Measurements from ENCODE around the gene PTAFR.

The PTAFR gene

GRCh38 chr1:28127617-28128257, 48.8 kb downstream of the PTAFR start:
- DNase-seq = no peak
- intact Hi-C loops (cut with DNase I) = no loop called here

GRCh38 chr1:28126783-28127490, 49.6 kb downstream of the PTAFR start:
- intact Hi-C loops (cut with DNase I) = no loop called here
- no peak for DNase-seq

- DNase-seq = no peak
- intact Hi-C loops (cut with DNase I) = no loop called here
These were observed 50.3 kb downstream of the PTAFR start for GRCh38 chr1:28126212-28126611.

- intact Hi-C loops (cut with DNase I) = no loop called here
- DNase-seq = peak in 1 of 10 donors; percentile 16
These were observed 53.0 kb downstream of the PTAFR start for GRCh38 chr1:28123461-28123961.

- intact Hi-C loops (cut with DNase I) = no loop called here
- DNase-seq = no peak
These were observed 54.3 kb downstream of the PTAFR start for GRCh38 chr1:28122183-28122582.

- intact Hi-C loops (cut with DNase I) = no loop called here
- peak in 1 of 10 donors; percentile 27 for DNase-seq
These were observed 56.9 kb downstream of the PTAFR start for GRCh38 chr1:28119556-28119955.

- peak in 1 of 10 donors; percentile 0 for DNase-seq
- intact Hi-C loops (cut with DNase I) = no loop called here
These were observed 57.7 kb downstream of the PTAFR start for GRCh38 chr1:28118640-28119307.

GRCh38 chr1:28115267-28115666, 61.2 kb downstream of the PTAFR start:
- peak in 1 of 10 donors; percentile 57 for DNase-seq
- intact Hi-C loops (cut with DNase I) = no loop called here

- DNase-seq = no peak
- intact Hi-C loops (cut with DNase I) = no loop called here
These were observed 61.6 kb downstream of the PTAFR start for GRCh38 chr1:28114844-28115243.

- intact Hi-C loops (cut with DNase I) = no loop called here
- no peak for DNase-seq
These were observed 63.3 kb downstream of the PTAFR start for GRCh38 chr1:28113242-28113572.

GRCh38 chr1:28112388-28113241, 63.9 kb downstream of the PTAFR start:
- DNase-seq = peak in 2 of 10 donors; percentile 19 to 38
- intact Hi-C loops (cut with DNase I) = no loop called here

GRCh38 chr1:28111157-28111556, 65.3 kb downstream of the PTAFR start:
- intact Hi-C loops (cut with DNase I) = no loop called here
- no peak for DNase-seq

- DNase-seq = no peak
- intact Hi-C loops (cut with DNase I) = no loop called here
These were observed 65.9 kb downstream of the PTAFR start for GRCh38 chr1:28110555-28110954.

GRCh38 chr1:28109639-28110038, 66.9 kb downstream of the PTAFR start:
- DNase-seq = no peak
- intact Hi-C loops (cut with DNase I) = no loop called here

GRCh38 chr1:28108001-28108400, 68.5 kb downstream of the PTAFR start:
- DNase-seq = no peak
- intact Hi-C loops (cut with DNase I) = no loop called here

- DNase-seq = peak in 8 of 10 donors; percentile 44 to 95 (median 67)
- intact Hi-C loops (cut with DNase I) = no loop called here
These were observed 71.5 kb downstream of the PTAFR start for GRCh38 chr1:28104866-28105467.

- intact Hi-C loops (cut with DNase I) = no loop called here
- no peak for DNase-seq
These were observed 74.3 kb downstream of the PTAFR start for GRCh38 chr1:28102189-28102588.

- DNase-seq = peak in 1 of 10 donors; percentile 14
- intact Hi-C loops (cut with DNase I) = no loop called here
These were observed 77.3 kb downstream of the PTAFR start for GRCh38 chr1:28099050-28099769.

Measured in posterior cingulate gyrus (tissue), 11 donors.